Gastroesophageal sphincter (tissue), 3 donors: ENCODE results near the gene AMMECR1.

Experiments used
- CTCF ChIP-seq, 4 experiments: fragments of 200-600 bp in 2 of 4; fragments of 450-650 bp in 2 of 4; sonication (generic) in 1 of 4; IDR thresholded peaks; one replicate each; pipeline ENCODE4 v1.5.1; 2017 to 2019; ENCODE audit warnings: antibody characterized with exemption in 4 of 4, mild to moderate bottlenecking in 2 of 4, moderate library complexity in 2 of 4
- POLR2A ChIP-seq, 2 donors: fragments of 450-650 bp; IDR thresholded peaks; one replicate each; pipeline ENCODE4 v1.6.1; 2017; ENCODE audit warnings: antibody characterized with exemption in 2 of 2, mild to moderate bottlenecking in 2 of 2, moderate library complexity in 1 of 2
- POLR2AphosphoS5 ChIP-seq: sonication (generic); formaldehyde crosslinking; IDR thresholded peaks from one replicate; pipeline ENCODE4 v1.6.1; 2017; ENCODE audit warnings: antibody characterized with exemption

GRCh38 chrX:110215411-110215810 lies 102.5 kb downstream of the AMMECR1 start:
- no peak for TF ChIP-seq POLR2A (IDR thresholded peaks at IDR 0.05)
- TF ChIP-seq CTCF (IDR thresholded peaks at IDR 0.05), result no peak
- no peak for TF ChIP-seq POLR2AphosphoS5
